ENCODE data around the gene MED13L. TPM values are rescaled to one million over a fixed set of nuclear protein-coding genes. Genes with fewer than 3 reads are reported as not detected.

MED13L gene
- total RNA-seq, 2 experiments from 2014 or later: 68.3 to 71.8 TPM

- ChIA-PET POLR2A (no interaction called here), CTCF (no interaction called here)
- Mint-ChIP-seq H3K4me3 (no peak overlapping the region), H3K27ac (no peak overlapping the region), H3K4me1 (no peaks in the 10 kb centered on the region), H3K9me3 (no peaks in the 10 kb centered on the region), H3K36me3 (ENCODE audit: low read depth) (peaks cover 12% of the 10 kb centered on the region), H3K27me3 (no peaks in the 10 kb centered on the region)
- DNase-seq: no peak
Measured at GRCh38 chr12:116202940-116203339, 74.6 kb downstream of the MED13L start.

GRCh38 chr12:116202433-116202832 lies 75.1 kb downstream of the MED13L start:
- no peak overlapping the region for H3K4me3 Mint-ChIP-seq
- no peaks in the 10 kb centered on the region for H3K9me3 Mint-ChIP-seq
- H3K27ac Mint-ChIP-seq: no peak overlapping the region
- H3K36me3 Mint-ChIP-seq (ENCODE audit: low read depth): peaks cover 12% of the 10 kb centered on the region
- ChIA-PET CTCF (interaction anchor here (1.2 kb wide), 1 partner anchor 9 kb away, joined by 4 read pairs; no protein-coding TSS in a partner anchor), POLR2A (no interaction called here)
- no peak for DNase-seq
- no peaks in the 10 kb centered on the region for H3K4me1 Mint-ChIP-seq
- H3K27me3 Mint-ChIP-seq: no peaks in the 10 kb centered on the region

GRCh38 chr12:116201908-116202307 lies 75.6 kb downstream of the MED13L start:
- H3K9me3 Mint-ChIP-seq: no peaks in the 10 kb centered on the region
- ChIA-PET POLR2A (no interaction called here), CTCF (interaction anchor here (1.2 kb wide), 1 partner anchor 9 kb away, joined by 4 read pairs; no protein-coding TSS in a partner anchor)
- peaks cover 12% of the 10 kb centered on the region for H3K36me3 Mint-ChIP-seq (ENCODE audit: low read depth)
- DNase-seq: no peak
- no peaks in the 10 kb centered on the region for H3K4me1 Mint-ChIP-seq
- no peak overlapping the region for H3K4me3 Mint-ChIP-seq
- no peak overlapping the region for H3K27ac Mint-ChIP-seq
- H3K27me3 Mint-ChIP-seq: no peaks in the 10 kb centered on the region

GRCh38 chr12:116201359-116201758 lies 76.1 kb downstream of the MED13L start:
- H3K36me3 Mint-ChIP-seq (ENCODE audit: low read depth): peaks cover 12% of the 10 kb centered on the region
- H3K27ac Mint-ChIP-seq: no peak overlapping the region
- H3K27me3 Mint-ChIP-seq: no peaks in the 10 kb centered on the region
- no peaks in the 10 kb centered on the region for H3K9me3 Mint-ChIP-seq
- no peak overlapping the region for H3K4me3 Mint-ChIP-seq
- POLR2A ChIA-PET: no interaction called here
- CTCF ChIA-PET: interaction anchor here (1.2 kb wide), 1 partner anchor 8 kb away, joined by 4 read pairs; no protein-coding TSS in a partner anchor
- peaks cover under 1% of the 10 kb centered on the region for H3K4me1 Mint-ChIP-seq
- DNase-seq: no peak

DNA sequence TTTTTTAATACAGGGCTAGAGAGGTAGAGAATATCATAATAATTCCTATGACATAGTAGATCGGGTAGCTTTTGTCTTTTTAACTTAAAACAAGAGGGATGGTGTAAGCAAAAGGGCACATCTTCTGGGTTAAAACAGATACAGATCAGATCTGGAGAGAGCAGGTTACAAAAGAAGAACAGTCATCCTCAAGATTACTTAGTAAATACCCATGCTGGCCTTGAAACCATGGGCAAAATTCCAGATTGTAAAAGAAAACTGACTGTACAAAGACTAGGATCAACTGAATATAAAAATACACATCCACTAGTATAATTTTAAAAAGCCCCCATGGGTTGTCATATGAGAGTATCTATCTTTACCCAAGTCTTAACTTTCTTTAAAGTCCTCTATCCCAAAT lies 76.7 kb downstream of the MED13L start:
- H3K4me3 Mint-ChIP-seq: no peak overlapping the region
- ChIA-PET CTCF (no interaction called here), POLR2A (no interaction called here)
- no peaks in the 10 kb centered on the region for H3K9me3 Mint-ChIP-seq
- H3K36me3 Mint-ChIP-seq (ENCODE audit: low read depth): peaks cover 12% of the 10 kb centered on the region
- no peak for DNase-seq
- H3K4me1 Mint-ChIP-seq: peaks cover 2% of the 10 kb centered on the region
- no peak overlapping the region for H3K27ac Mint-ChIP-seq
- no peaks in the 10 kb centered on the region for H3K27me3 Mint-ChIP-seq

- H3K36me3 Mint-ChIP-seq (ENCODE audit: low read depth): peaks cover 6% of the 10 kb centered on the region
- H3K9me3 Mint-ChIP-seq: no peaks in the 10 kb centered on the region
- H3K4me3 Mint-ChIP-seq: no peak overlapping the region
- H3K27me3 Mint-ChIP-seq: no peaks in the 10 kb centered on the region
- CTCF ChIA-PET: no interaction called here
- DNase-seq: no peak
- H3K4me1 Mint-ChIP-seq: peaks cover 12% of the 10 kb centered on the region
- no peak overlapping the region for H3K27ac Mint-ChIP-seq
- POLR2A ChIA-PET: interaction anchor here (1.0 kb wide), 1 partner anchor 11 kb away, joined by 3 read pairs; no protein-coding TSS in a partner anchor
Measured at GRCh38 chr12:116199160-116199706, 78.3 kb downstream of the MED13L start.

DNA sequence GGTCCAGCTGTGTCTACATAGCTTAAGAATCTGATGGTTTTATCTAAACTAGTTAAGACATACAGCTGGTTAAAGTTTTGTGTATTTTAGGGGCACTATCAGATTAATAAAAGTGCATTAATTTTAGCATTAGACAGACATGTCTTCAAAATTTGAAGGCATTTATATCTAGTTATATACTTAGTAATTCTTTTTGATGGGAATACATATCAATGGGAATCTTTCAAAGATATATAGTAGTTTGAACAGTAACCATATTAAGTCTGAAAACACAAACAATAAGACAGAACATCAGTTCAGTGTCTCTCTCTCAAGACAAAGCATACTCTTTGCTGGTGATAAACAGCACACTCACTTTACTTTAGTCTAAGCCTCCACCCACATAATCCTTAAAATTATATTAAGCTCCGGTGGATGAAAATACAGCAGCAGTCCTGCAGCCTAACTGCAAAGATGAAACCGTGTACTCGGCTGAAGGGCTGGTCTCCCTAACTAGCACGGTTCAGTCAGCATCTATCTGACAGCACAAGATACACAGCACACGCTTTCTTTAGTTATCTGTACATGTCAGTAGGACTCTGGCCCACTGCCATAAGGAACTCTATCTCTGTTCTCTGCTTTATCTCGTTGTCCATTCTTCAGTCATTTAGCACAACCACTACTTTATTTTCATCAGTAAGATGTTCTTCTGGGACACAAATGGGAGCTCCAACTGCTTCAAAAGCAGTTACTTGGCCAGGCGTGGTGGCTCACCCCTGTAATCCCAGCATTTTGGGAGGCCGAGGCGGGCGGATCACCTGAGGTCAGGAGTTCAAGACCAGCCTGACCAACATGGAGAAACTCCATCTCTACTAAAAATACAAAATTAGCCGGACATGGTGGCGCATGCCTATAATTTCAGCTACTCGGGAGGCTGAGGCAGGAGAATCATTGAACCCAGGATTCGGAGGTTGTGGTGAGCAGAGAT lies 80.5 kb downstream of the MED13L start:
- H3K9me3 Mint-ChIP-seq: no peaks in the 10 kb centered on the region
- ChIA-PET CTCF (interaction anchor here (1.0 to 1.2 kb wide), 2 partner anchors 8 to 25 kb away, joined by 3 read pairs; no protein-coding TSS in a partner anchor), POLR2A (no interaction called here)
- H3K36me3 Mint-ChIP-seq (ENCODE audit: low read depth): no peaks in the 10 kb centered on the region
- H3K4me1 Mint-ChIP-seq: peaks cover 15% of the 10 kb centered on the region
- H3K27ac Mint-ChIP-seq: no peak overlapping the region
- no peak overlapping the region for H3K4me3 Mint-ChIP-seq
- no peaks in the 10 kb centered on the region for H3K27me3 Mint-ChIP-seq
- no peak for DNase-seq

- POLR2A ChIA-PET: no interaction called here
Measured at GRCh38 chr12:116196226-116196625, 81.3 kb downstream of the MED13L start.

GRCh38 chr12:116194935-116195431 lies 82.5 kb downstream of the MED13L start:
- Mint-ChIP-seq H3K36me3 (ENCODE audit: low read depth) (no peaks in the 10 kb centered on the region), H3K4me3 (no peak overlapping the region), H3K27ac (no peak overlapping the region), H3K9me3 (no peaks in the 10 kb centered on the region), H3K27me3 (no peaks in the 10 kb centered on the region), H3K4me1 (peaks cover 16% of the 10 kb centered on the region)
- peak; percentile 35 for DNase-seq
- CTCF ChIA-PET: interaction anchor here (0.9 to 1.2 kb wide), 2 partner anchors 23 to 179 kb away, joined by 3 read pairs; no protein-coding TSS in a partner anchor
- POLR2A ChIA-PET: no interaction called here

More at GRCh38 chr12:116196226-116196625, 81.3 kb downstream of the MED13L start:
- CTCF ChIA-PET: interaction anchor here (0.6 to 1.2 kb wide), 2 partner anchors 25 to 371 kb away, joined by 3 read pairs; no protein-coding TSS in a partner anchor
- Mint-ChIP-seq H3K36me3 (ENCODE audit: low read depth) (no peaks in the 10 kb centered on the region), H3K4me1 (peaks cover 15% of the 10 kb centered on the region), H3K9me3 (no peaks in the 10 kb centered on the region), H3K27me3 (no peaks in the 10 kb centered on the region), H3K27ac (no peak overlapping the region), H3K4me3 (no peak overlapping the region)
- no peak for DNase-seq

DNA sequence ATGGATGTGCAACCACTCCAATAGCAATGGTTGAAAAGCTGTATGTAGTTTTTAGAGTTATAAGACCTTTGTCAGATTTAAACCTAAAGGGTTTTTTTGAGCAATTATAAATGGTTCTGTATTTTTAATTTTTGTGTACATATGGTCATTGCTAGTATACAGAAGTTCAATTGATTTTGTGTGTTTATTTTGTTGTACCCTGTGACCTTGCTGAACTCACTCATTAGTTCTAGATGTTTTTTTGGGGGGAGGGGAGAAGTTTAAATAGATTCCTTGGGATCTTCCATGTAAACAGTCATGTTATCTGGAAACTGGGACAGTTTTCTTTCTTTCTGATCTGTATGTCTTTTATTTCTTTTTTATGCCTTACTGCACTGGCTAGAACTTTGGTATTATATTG lies 87.8 kb downstream of the MED13L start:
- no peaks in the 10 kb centered on the region for H3K27me3 Mint-ChIP-seq
- H3K4me1 Mint-ChIP-seq: peaks cover 46% of the 10 kb centered on the region
- no peak overlapping the region for H3K27ac Mint-ChIP-seq
- H3K36me3 Mint-ChIP-seq (ENCODE audit: low read depth): no peaks in the 10 kb centered on the region
- ChIA-PET POLR2A (no interaction called here), CTCF (no interaction called here)
- no peak overlapping the region for H3K4me3 Mint-ChIP-seq
- no peak for DNase-seq
- no peaks in the 10 kb centered on the region for H3K9me3 Mint-ChIP-seq

GRCh38 chr12:116188581-116188980 lies 88.9 kb downstream of the MED13L start:
- no peaks in the 10 kb centered on the region for H3K36me3 Mint-ChIP-seq (ENCODE audit: low read depth)
- H3K4me1 Mint-ChIP-seq: peaks cover 53% of the 10 kb centered on the region
- no peak overlapping the region for H3K4me3 Mint-ChIP-seq
- no peak for DNase-seq
- H3K27me3 Mint-ChIP-seq: no peaks in the 10 kb centered on the region
- H3K9me3 Mint-ChIP-seq: no peaks in the 10 kb centered on the region
- CTCF ChIA-PET: interaction anchor here (0.6 kb wide), 1 partner anchor 12 kb away, joined by 4 read pairs; no protein-coding TSS in a partner anchor
- H3K27ac Mint-ChIP-seq: no peak overlapping the region
- POLR2A ChIA-PET: no interaction called here

DNA sequence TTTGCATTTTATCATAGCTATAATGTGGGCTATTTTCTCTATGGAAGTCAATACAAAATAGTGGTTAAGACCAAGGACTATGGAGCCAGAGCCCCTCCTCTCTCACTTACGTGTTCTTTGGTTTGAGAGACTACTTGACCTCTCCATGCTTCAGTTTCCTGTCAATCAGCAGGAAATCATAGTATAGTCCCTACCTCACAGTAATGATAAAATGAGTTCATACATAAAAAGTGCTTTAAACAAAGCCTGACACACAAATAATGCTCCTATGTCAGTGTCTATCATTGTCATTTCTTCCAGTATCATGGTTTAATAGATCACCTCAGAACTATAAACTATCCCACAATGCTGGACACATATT lies 90.4 kb downstream of the MED13L start:
- ChIA-PET POLR2A (no interaction called here), CTCF (interaction anchor here (0.8 to 1.4 kb wide), 2 partner anchors 49 to 51 kb away, joined by 3 to 4 read pairs; no protein-coding TSS in a partner anchor)
- Mint-ChIP-seq H3K36me3 (ENCODE audit: low read depth) (no peaks in the 10 kb centered on the region), H3K4me1 (peaks cover 61% of the 10 kb centered on the region), H3K27me3 (no peaks in the 10 kb centered on the region), H3K9me3 (no peaks in the 10 kb centered on the region), H3K27ac (no peak overlapping the region), H3K4me3 (no peak overlapping the region)
- no peak for DNase-seq

GRCh38 chr12:116186482-116187150 lies 90.9 kb downstream of the MED13L start:
- CTCF ChIA-PET: interaction anchor here (0.8 to 1.4 kb wide), 2 partner anchors 49 to 50 kb away, joined by 3 to 4 read pairs; no protein-coding TSS in a partner anchor
- Mint-ChIP-seq H3K27me3 (no peaks in the 10 kb centered on the region), H3K36me3 (ENCODE audit: low read depth) (no peaks in the 10 kb centered on the region), H3K4me1 (peaks cover 64% of the 10 kb centered on the region), H3K27ac (no peak overlapping the region), H3K4me3 (no peak overlapping the region), H3K9me3 (no peaks in the 10 kb centered on the region)
- POLR2A ChIA-PET: no interaction called here
- DNase-seq: no peak

Measured in activated CD4-positive, alpha-beta memory T cell treated with anti-CD3 and anti-CD28 coated beads, Interleukin-2, amount 10 ng/mL, durations not matched to agents 7 days and 5 days (primary cell).